ENCODE measurements around the gene SCN8A.

SCN8A gene

DNA sequence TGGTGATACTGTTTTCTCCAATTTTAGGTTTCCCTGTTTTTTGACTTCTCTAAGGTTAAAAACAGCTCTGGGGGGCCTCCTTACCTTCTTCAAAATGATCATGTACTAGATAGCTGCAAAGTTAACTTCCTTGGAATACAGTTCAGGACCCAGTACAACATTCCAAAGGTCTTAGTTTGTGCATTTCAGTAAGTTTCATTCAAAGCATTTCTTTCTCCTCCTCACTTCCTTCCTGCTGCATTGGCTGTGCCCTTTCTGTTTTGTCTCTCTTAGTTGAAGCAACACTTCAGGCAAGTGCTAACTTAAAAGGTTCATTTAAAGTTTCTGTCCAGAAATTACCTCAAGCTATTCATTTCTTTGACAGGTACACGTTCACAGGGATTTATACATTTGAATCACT is 95.7 kb downstream of the SCN8A start:
- Histone ChIP-seq H3K27me3 (ENCODE audit: control insufficient read depth, insufficient read depth, low read length) (no peaks in the 10 kb centered on the region), H3K9ac (ENCODE audit: low read depth, low read length) (no peak overlapping the region), H3K4me3 (ENCODE audit: low read depth, low read length) (no peak overlapping the region), H3K9me3 (ENCODE audit: control insufficient read depth, insufficient read depth, low read length) (no peaks in the 10 kb centered on the region), H3K4me1 (ENCODE audit: control insufficient read depth, insufficient read depth, low read length) (peaks cover 18% of the 10 kb centered on the region; the same call in 1 of the 2 replicates), H3K36me3 (ENCODE audit: control insufficient read depth, insufficient read depth, low read length) (peaks cover 5% of the 10 kb centered on the region; the same call in 1 of the 2 replicates), H3K27ac (ENCODE audit: low read depth, low read length) (no peak overlapping the region)

DNA sequence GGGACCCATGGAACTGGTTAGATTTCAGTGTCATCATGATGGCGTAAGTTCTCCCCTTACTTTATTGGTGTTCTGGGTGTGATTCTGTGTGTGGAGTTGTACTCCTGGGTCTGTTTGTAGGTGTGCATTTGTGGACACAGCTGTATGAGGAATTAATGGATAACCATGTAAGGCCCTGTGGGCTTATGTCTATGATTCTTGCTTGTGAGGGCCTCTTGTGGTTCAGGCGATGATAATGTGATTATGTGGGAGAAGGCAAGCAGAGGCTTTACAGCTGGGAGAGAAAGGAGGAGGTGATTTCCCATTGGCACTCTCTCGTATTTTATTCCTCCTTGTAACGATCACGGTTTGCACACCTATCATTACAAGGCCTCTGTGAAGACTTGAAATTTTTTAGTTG is 96.1 kb downstream of the SCN8A start:
- H3K27me3 ChIP-seq (ENCODE audit: control insufficient read depth, insufficient read depth, low read length), result no peaks in the 10 kb centered on the region
- no peak overlapping the region for H3K4me3 ChIP-seq (ENCODE audit: low read depth, low read length)
- H3K9me3 ChIP-seq (ENCODE audit: control insufficient read depth, insufficient read depth, low read length), result no peaks in the 10 kb centered on the region
- no peak overlapping the region for H3K9ac ChIP-seq (ENCODE audit: low read depth, low read length)
- peaks cover 5% of the 10 kb centered on the region; the same call in 1 of the 2 replicates for H3K36me3 ChIP-seq (ENCODE audit: control insufficient read depth, insufficient read depth, low read length)
- no peak overlapping the region for H3K27ac ChIP-seq (ENCODE audit: low read depth, low read length)
- H3K4me1 ChIP-seq (ENCODE audit: control insufficient read depth, insufficient read depth, low read length), result peaks cover 18% of the 10 kb centered on the region; the same call in 1 of the 2 replicates

DNA sequence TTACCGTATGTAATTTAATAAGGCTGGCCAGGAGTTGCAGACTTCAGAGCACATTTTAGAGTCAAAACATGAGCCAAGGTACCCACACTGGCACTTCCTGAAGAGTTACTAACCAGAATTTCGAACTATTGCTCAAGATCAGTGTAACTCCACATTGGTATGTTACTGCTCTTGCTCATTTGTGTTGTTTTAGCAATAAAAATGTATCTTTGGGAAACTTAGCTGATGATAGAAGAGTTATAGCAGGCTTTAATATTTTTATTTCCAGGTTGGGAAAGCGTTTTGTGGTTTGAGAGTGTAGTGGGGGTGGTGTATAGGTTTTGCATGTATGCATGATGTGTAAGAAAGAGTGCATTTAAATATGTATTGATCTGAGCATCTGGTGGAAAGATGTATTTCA is 96.6 kb downstream of the SCN8A start:
- Histone ChIP-seq H3K4me3 (ENCODE audit: low read depth, low read length) (no peak overlapping the region), H3K4me1 (ENCODE audit: control insufficient read depth, insufficient read depth, low read length) (peaks cover 18% of the 10 kb centered on the region; the same call in 1 of the 2 replicates), H3K27ac (ENCODE audit: low read depth, low read length) (no peak overlapping the region), H3K9me3 (ENCODE audit: control insufficient read depth, insufficient read depth, low read length) (no peaks in the 10 kb centered on the region), H3K36me3 (ENCODE audit: control insufficient read depth, insufficient read depth, low read length) (peaks cover 5% of the 10 kb centered on the region; the same call in 1 of the 2 replicates), H3K9ac (ENCODE audit: low read depth, low read length) (no peak overlapping the region), H3K27me3 (ENCODE audit: control insufficient read depth, insufficient read depth, low read length) (no peaks in the 10 kb centered on the region)

DNA sequence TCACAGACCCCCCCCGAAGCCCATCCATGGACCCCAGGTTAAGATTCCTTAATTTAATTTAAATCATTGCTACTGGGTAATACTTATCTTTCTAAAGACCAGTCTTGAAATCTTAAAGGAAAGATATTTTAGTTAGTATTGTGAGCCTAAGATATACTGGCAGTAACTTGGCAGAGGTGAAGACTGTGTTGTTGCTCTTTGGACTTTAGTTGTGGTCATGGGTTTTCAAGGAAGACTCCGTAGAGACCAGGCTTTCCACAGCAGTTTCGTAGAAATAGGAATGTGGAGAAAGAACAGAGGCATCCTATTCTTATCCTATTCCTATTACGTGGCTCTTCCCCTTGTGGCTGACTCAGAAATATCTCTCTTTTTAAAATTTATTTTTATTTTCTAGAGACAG is 99.0 kb downstream of the SCN8A start:
- Histone ChIP-seq H3K4me1 (ENCODE audit: control insufficient read depth, insufficient read depth, low read length) (peaks cover 15% of the 10 kb centered on the region; the same call in 1 of the 2 replicates), H3K27ac (ENCODE audit: low read depth, low read length) (no peak overlapping the region), H3K9me3 (ENCODE audit: control insufficient read depth, insufficient read depth, low read length) (no peaks in the 10 kb centered on the region), H3K9ac (ENCODE audit: low read depth, low read length) (no peak overlapping the region), H3K36me3 (ENCODE audit: control insufficient read depth, insufficient read depth, low read length) (peaks cover 5% of the 10 kb centered on the region; the same call in 1 of the 2 replicates), H3K4me3 (ENCODE audit: low read depth, low read length) (no peak overlapping the region), H3K27me3 (ENCODE audit: control insufficient read depth, insufficient read depth, low read length) (no peaks in the 10 kb centered on the region)

DNA sequence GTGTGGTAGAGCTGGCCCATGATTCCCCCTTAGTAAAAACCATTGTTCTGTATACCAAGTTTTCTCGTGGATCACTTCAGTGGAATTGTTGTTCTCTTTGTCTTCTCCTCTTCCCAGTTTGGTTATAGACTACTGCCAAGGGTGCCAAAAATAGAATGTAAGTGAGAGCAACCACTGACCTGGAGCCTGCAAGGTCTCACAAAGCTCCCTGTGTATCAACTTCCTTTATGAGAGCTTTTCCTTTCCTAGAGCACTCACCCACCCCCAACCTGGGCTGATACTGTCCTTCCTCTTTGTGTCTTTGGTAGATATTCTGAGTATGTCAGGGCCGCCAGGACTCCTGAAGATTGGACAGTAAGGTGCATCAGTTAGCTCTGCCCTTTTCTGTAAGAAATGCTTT is 101.0 kb downstream of the SCN8A start:
- Histone ChIP-seq H3K27me3 (ENCODE audit: control insufficient read depth, insufficient read depth, low read length) (no peaks in the 10 kb centered on the region), H3K4me1 (ENCODE audit: control insufficient read depth, insufficient read depth, low read length) (peaks cover 8% of the 10 kb centered on the region; the same call in 1 of the 2 replicates), H3K36me3 (ENCODE audit: control insufficient read depth, insufficient read depth, low read length) (peaks cover 5% of the 10 kb centered on the region; the same call in 1 of the 2 replicates), H3K9ac (ENCODE audit: low read depth, low read length) (no peak overlapping the region), H3K27ac (ENCODE audit: low read depth, low read length) (no peak overlapping the region), H3K9me3 (ENCODE audit: control insufficient read depth, insufficient read depth, low read length) (no peaks in the 10 kb centered on the region), H3K4me3 (ENCODE audit: low read depth, low read length) (no peak overlapping the region)

DNA sequence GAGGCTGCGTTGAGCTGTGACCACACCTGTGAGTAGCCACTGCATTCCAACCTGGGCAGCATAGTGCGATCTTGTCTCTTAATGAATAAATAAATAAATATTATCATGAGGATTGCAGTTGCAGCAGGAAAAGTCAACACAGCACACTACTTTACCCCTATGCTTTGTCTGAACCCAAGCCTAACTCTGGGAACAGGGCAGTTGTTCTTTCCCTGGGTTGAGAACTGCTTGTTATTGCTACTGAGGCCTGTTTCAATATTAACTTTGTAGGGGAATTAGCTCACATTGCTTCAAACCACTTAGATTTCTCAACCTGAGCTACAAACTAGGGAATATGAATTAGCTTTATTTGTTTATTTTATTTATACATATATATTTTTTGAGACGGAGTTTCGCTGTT is 102.5 kb downstream of the SCN8A start:
- H3K9me3 ChIP-seq (ENCODE audit: control insufficient read depth, insufficient read depth, low read length), result no peaks in the 10 kb centered on the region
- H3K4me3 ChIP-seq (ENCODE audit: low read depth, low read length), result no peak overlapping the region
- no peaks in the 10 kb centered on the region for H3K27me3 ChIP-seq (ENCODE audit: control insufficient read depth, insufficient read depth, low read length)
- H3K27ac ChIP-seq (ENCODE audit: low read depth, low read length), result no peak overlapping the region
- H3K36me3 ChIP-seq (ENCODE audit: control insufficient read depth, insufficient read depth, low read length), result peaks cover 5% of the 10 kb centered on the region; the same call in 1 of the 2 replicates
- no peak overlapping the region for H3K9ac ChIP-seq (ENCODE audit: low read depth, low read length)
- no peaks in the 10 kb centered on the region for H3K4me1 ChIP-seq (ENCODE audit: control insufficient read depth, insufficient read depth, low read length)

DNA sequence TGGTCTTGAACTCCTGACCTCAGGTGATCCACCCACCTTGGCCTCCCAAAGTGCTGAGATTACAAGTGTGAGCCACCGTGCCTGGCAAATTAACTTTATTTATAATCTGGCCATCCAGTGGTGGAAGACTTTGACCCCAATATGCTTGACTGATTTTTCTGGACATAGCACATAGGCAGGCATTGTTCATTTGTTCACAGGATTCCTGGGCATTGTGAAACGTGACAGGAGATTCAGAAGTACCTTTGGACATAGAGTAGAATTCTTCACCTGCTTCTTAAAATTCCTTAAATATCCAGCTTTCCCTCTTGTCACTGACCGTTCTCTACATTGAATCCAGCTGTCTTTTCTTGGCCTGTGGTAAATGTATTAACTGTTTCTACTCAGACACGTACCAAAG is 103.1 kb downstream of the SCN8A start:
- H3K27me3 ChIP-seq (ENCODE audit: control insufficient read depth, insufficient read depth, low read length), result no peaks in the 10 kb centered on the region
- H3K27ac ChIP-seq (ENCODE audit: low read depth, low read length), result no peak overlapping the region
- no peak overlapping the region for H3K4me3 ChIP-seq (ENCODE audit: low read depth, low read length)
- H3K36me3 ChIP-seq (ENCODE audit: control insufficient read depth, insufficient read depth, low read length), result peaks cover 1% of the 10 kb centered on the region; the same call in 1 of the 2 replicates
- no peaks in the 10 kb centered on the region for H3K4me1 ChIP-seq (ENCODE audit: control insufficient read depth, insufficient read depth, low read length)
- no peak overlapping the region for H3K9ac ChIP-seq (ENCODE audit: low read depth, low read length)
- H3K9me3 ChIP-seq (ENCODE audit: control insufficient read depth, insufficient read depth, low read length), result no peaks in the 10 kb centered on the region

DNA sequence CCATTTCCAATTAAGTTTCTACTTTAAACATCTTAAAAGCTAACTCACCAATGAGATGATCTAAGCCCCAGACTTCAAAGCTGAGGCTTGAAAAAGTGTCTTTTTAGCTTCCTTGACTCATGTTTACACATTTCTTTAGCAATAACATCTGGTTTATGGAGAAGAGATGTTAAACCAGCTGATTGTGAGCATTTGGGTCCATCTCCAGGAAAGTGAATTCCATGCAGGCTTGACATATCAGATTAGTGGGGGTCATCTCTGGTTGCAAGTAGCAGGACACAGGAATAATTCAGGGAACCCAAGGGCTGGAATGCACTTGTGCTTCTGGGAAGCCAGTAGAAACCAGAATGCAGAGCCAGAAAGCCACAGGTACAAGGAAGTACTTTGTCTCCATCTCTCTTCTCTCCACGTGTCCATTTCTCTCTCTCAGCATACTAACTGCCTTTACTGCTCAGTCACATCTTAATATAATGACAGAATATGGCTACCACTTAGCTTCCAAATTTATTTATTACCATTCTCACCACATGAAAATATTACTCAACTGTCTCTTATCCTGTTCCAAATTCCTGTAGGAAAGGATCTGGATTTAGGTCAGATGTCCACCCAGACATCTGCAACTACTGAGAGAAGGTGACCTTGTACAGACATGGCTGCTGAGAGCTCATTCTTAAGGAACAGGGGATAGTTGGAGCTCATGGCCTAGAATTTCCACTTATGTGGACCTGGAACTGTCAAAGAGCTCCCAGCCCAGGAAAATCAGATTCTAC is 104.4 kb downstream of the SCN8A start:
- H3K27me3 ChIP-seq (ENCODE audit: control insufficient read depth, insufficient read depth, low read length), result no peaks in the 10 kb centered on the region
- H3K4me1 ChIP-seq (ENCODE audit: control insufficient read depth, insufficient read depth, low read length), result no peaks in the 10 kb centered on the region
- no peaks in the 10 kb centered on the region for H3K36me3 ChIP-seq (ENCODE audit: control insufficient read depth, insufficient read depth, low read length)
- no peak overlapping the region for H3K9ac ChIP-seq (ENCODE audit: low read depth, low read length)
- no peak overlapping the region for H3K27ac ChIP-seq (ENCODE audit: low read depth, low read length)
- no peaks in the 10 kb centered on the region for H3K9me3 ChIP-seq (ENCODE audit: control insufficient read depth, insufficient read depth, low read length)
- no peak overlapping the region for H3K4me3 ChIP-seq (ENCODE audit: low read depth, low read length)

DNA sequence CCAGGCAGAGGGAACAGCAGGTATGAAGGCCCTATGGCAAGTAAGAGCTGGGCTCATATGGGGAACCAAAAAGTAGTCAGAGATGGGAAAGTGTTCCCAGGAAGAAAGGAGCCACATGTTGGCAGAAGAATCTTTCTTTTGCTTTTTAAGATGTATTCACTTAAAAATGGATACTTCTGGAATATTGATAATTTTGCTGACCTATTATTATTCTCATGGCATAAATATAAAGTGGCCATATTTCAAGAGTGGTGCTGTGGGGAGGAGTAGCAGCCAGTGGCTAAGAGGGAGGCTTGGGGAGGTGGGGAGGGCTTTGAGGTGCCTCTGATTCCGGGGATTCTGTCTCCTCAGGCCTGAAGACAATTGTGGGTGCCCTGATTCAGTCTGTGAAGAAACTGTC is 108.2 kb downstream of the SCN8A start:
- Histone ChIP-seq H3K4me1 (ENCODE audit: control insufficient read depth, insufficient read depth, low read length) (no peaks in the 10 kb centered on the region), H3K27ac (ENCODE audit: low read depth, low read length) (no peak overlapping the region), H3K4me3 (ENCODE audit: low read depth, low read length) (no peak overlapping the region), H3K9me3 (ENCODE audit: control insufficient read depth, insufficient read depth, low read length) (no peaks in the 10 kb centered on the region), H3K9ac (ENCODE audit: low read depth, low read length) (no peak overlapping the region), H3K36me3 (ENCODE audit: control insufficient read depth, insufficient read depth, low read length) (peaks cover 17% of the 10 kb centered on the region), H3K27me3 (ENCODE audit: control insufficient read depth, insufficient read depth, low read length) (no peaks in the 10 kb centered on the region)

DNA sequence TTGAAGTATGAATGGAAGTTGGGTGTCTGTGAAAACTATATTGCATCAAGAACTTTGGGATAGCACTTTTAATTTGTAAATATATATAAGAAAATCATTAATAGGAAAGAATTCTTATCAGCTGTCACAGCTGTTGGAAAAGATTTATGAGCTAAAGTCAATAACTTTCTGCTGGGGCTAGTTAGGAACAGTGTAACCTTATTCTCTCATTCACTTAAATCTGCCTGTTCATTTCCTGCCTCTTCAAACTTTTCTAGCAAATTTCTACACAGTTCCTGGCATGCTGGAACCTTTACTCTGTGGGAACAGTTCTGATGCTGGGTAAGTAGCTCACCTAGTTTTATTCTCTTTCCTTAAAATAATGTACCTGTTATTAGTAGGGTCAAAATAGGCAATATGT is 109.9 kb downstream of the SCN8A start:
- H3K4me1 ChIP-seq (ENCODE audit: control insufficient read depth, insufficient read depth, low read length), result no peaks in the 10 kb centered on the region
- no peak overlapping the region for H3K4me3 ChIP-seq (ENCODE audit: low read depth, low read length)
- H3K9me3 ChIP-seq (ENCODE audit: control insufficient read depth, insufficient read depth, low read length), result no peaks in the 10 kb centered on the region
- H3K36me3 ChIP-seq (ENCODE audit: control insufficient read depth, insufficient read depth, low read length), result peaks cover 26% of the 10 kb centered on the region
- H3K27ac ChIP-seq (ENCODE audit: low read depth, low read length), result no peak overlapping the region
- no peaks in the 10 kb centered on the region for H3K27me3 ChIP-seq (ENCODE audit: control insufficient read depth, insufficient read depth, low read length)
- H3K9ac ChIP-seq (ENCODE audit: low read depth, low read length), result no peak overlapping the region

DNA sequence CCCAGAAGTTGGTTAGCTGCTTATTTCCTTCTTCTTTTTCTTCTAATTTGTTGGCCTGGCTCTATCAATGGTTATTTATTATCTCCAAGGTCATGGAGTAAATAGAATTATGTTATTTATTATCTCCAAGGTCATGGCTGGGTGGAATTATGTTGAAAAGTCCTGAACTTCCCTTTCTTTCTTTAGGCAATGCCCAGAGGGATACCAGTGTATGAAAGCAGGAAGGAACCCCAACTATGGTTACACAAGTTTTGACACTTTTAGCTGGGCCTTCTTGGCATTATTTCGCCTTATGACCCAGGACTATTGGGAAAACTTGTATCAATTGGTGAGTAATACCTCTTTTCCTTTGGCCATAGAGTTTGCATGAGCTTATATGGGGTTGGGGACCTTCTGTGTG is 111.6 kb downstream of the SCN8A start:
- H3K9me3 ChIP-seq (ENCODE audit: control insufficient read depth, insufficient read depth, low read length), result no peaks in the 10 kb centered on the region
- peaks cover 37% of the 10 kb centered on the region for H3K36me3 ChIP-seq (ENCODE audit: control insufficient read depth, insufficient read depth, low read length)
- H3K9ac ChIP-seq (ENCODE audit: low read depth, low read length), result no peak overlapping the region
- no peak overlapping the region for H3K4me3 ChIP-seq (ENCODE audit: low read depth, low read length)
- no peaks in the 10 kb centered on the region for H3K27me3 ChIP-seq (ENCODE audit: control insufficient read depth, insufficient read depth, low read length)
- no peak overlapping the region for H3K27ac ChIP-seq (ENCODE audit: low read depth, low read length)
- no peaks in the 10 kb centered on the region for H3K4me1 ChIP-seq (ENCODE audit: control insufficient read depth, insufficient read depth, low read length)

All from HUES48 (cell line).